Measurements from ENCODE around the gene FBN2. TPM values are rescaled to one million over a fixed set of nuclear protein-coding genes. Genes with fewer than 3 reads are reported as not detected.

FBN2 gene
- total and polyA plus RNA-seq, 9 of the 15 experiments (the other 6 are each of a cell fraction or from before 2014, with no cell fraction given): 0.01 to 0.09 TPM; not detected in 7

- Histone ChIP-seq H3K9me3 (replicated peaks; ENCODE audit: control insufficient read depth, insufficient read depth, low read depth, low read length) (no peaks in the 10 kb centered on the region), H3K4me1 (replicated peaks in 1 of 2; ENCODE audit: control insufficient read depth in 2 of 2, insufficient read depth in 2 of 2, low read length in 2 of 2) (no peaks in the 10 kb centered on the region), H3K27ac (ENCODE audit: extremely low read depth, low read depth, low read length) (no peak overlapping the region), H3K4me2 (ENCODE audit: insufficient read depth, low read length) (no peak overlapping the region), H3K36me3 (ENCODE audit: control insufficient read depth, insufficient read depth, low read length) (no peaks in the 10 kb centered on the region), H2AFZ (ENCODE audit: low read depth, low read length) (no peak overlapping the region), H3K9me1 (ENCODE audit: control insufficient read depth, insufficient read depth, low read length) (no peaks in the 10 kb centered on the region), H3K9ac (ENCODE audit: insufficient read depth in 1 of 2, low read depth in 2 of 2, low read length in 2 of 2) (no peak overlapping the region), H3K4me3 (no peak overlapping the region), H3K79me2 (ENCODE audit: control insufficient read depth, insufficient read depth, low read length) (no peaks in the 10 kb centered on the region), H4K20me1 (replicated peaks; ENCODE audit: control insufficient read depth, insufficient read depth, low read length) (no peaks in the 10 kb centered on the region), H3K27me3 (ENCODE audit: control insufficient read depth in 2 of 2, insufficient read depth in 2 of 2, low read length in 2 of 2) (no peaks in the 10 kb centered on the region)
- ATAC-seq (no peak), DNase-seq (ENCODE audit: extremely low read depth in 1 of 4, low spot score in 3 of 4) (no peak), FAIRE-seq (no peak)
- WGBS (ENCODE audit: insufficient coverage, low coverage, missing lambda C conversion rate): 0% methylated on average over 1 of the region's 1 CpG
- POLR2A ChIA-PET: no interaction called here
- CTCF ChIA-PET (ENCODE audit: low intra/inter-chr PET ratio): no interaction called here
- in situ Hi-C loops (cut with MboI) (no loop called here), intact Hi-C loops (cut with micrococcal nuclease) (no loop called here)
- no TSS peak for BruUV-seq (replicated peaks)
- no peak for TF ChIP-seq ZKSCAN8 (CRISPR knock-in tag; IDR thresholded peaks at IDR 0.05)
- TF ChIP-seq MED1 (CRISPR knock-in tag; IDR thresholded peaks at IDR 0.05; ENCODE audit: borderline replicate concordance): no peak
- TF ChIP-seq CHCHD3 (CRISPR knock-in tag; IDR thresholded peaks at IDR 0.05): no peak
- no peak for TF ChIP-seq RHOXF2B (CRISPR knock-in tag; conservative IDR thresholded peaks at IDR 0.05)
- no peak for TF ChIP-seq PHTF2 (CRISPR knock-in tag; IDR thresholded peaks at IDR 0.05)
- TF ChIP-seq ETV6 (IDR thresholded peaks at IDR 0.05; ENCODE audit: borderline replicate concordance in 1 of 2, low read depth in 2 of 2, low read length in 1 of 2): no peak
- TF ChIP-seq ETV6 (CRISPR knock-in tag; IDR thresholded peaks at IDR 0.05; ENCODE audit: borderline replicate concordance): no peak
- TF ChIP-seq DACH1 (IDR thresholded peaks at IDR 0.05; ENCODE audit: partially characterized antibody): no peak
- TF ChIP-seq HDAC1 (IDR thresholded peaks at IDR 0.05): no peak
- no peak for TF ChIP-seq CHD7 (IDR thresholded peaks at IDR 0.05; ENCODE audit: low read depth, low read length)
- TF ChIP-seq CEBPB (tag; IDR thresholded peaks at IDR 0.05): no peak
- TF ChIP-seq HMG20A (CRISPR knock-in tag; conservative IDR thresholded peaks at IDR 0.05): no peak
Measured at GRCh38 chr5:128412145-128412930, 125.7 kb downstream of the FBN2 start.
